Nephron (organoid): ENCODE results near the gene RASL11B.

Source experiments
- H3K27ac Mint-ChIP-seq, 3 experiments: 2 replicates each; pipeline ENCODE4 v1.8.0; 2020; ENCODE audit warnings: mixed read lengths in 3 of 3, mild to moderate bottlenecking in 2 of 3, moderate library complexity in 1 of 3
- H3K27me3 Mint-ChIP-seq: 2 replicates; pipeline ENCODE4 v1.8.0; 2021; ENCODE audit warnings: low read depth, mild to moderate bottlenecking, moderate library complexity, mixed read lengths
- H3K36me3 Mint-ChIP-seq: 2 replicates; pipeline ENCODE4 v1.8.0; 2020; ENCODE audit warnings: low read depth, mixed read lengths
- H3K4me1 Mint-ChIP-seq: 2 replicates; pipeline ENCODE4 v1.8.0; 2020; ENCODE audit warnings: mixed read lengths
- H3K4me3 Mint-ChIP-seq, 3 experiments: 2 replicates each; pipeline ENCODE4 v1.8.0; 2020; ENCODE audit warnings: mild to moderate bottlenecking in 3 of 3, mixed read lengths in 3 of 3, moderate library complexity in 2 of 3
- H3K9me3 Mint-ChIP-seq: 2 replicates; pipeline ENCODE4 v1.8.0; 2020; ENCODE audit warnings: mixed read lengths
- CTCF ChIP-seq, 3 experiments: fragments of 200-600 bp; sonication (generic); IDR thresholded peaks; one replicate each; pipeline ENCODE4 v1.5.0; 2021; ENCODE audit warnings: antibody characterized with exemption in 3 of 3; ENCODE audit not compliant: unreplicated experiment in 3 of 3

RASL11B gene

GRCh38 chr4:52880994-52881393, 18.9 kb downstream of the RASL11B start:
- no peak for TF ChIP-seq CTCF (IDR thresholded peaks at IDR 0.05; ENCODE audit: unreplicated experiment in 3 of 3)
- Mint-ChIP-seq H3K27ac (no peak overlapping the region), H3K4me3 (no peak overlapping the region), H3K9me3 (no peaks in the 10 kb centered on the region), H3K4me1 (peaks cover 43% of the 10 kb centered on the region), H3K27me3 (no peaks in the 10 kb centered on the region), H3K36me3 (peaks cover 5% of the 10 kb centered on the region)

- H3K27ac Mint-ChIP-seq = peak overlapping the region; percentile 55 to 84 (median 81)
- peaks cover 26% of the 10 kb centered on the region for H3K4me1 Mint-ChIP-seq
- H3K4me3 Mint-ChIP-seq = no peak overlapping the region
- no peak for TF ChIP-seq CTCF (IDR thresholded peaks at IDR 0.05; ENCODE audit: unreplicated experiment in 3 of 3)
- H3K9me3 Mint-ChIP-seq = no peaks in the 10 kb centered on the region
- peaks cover 5% of the 10 kb centered on the region for H3K36me3 Mint-ChIP-seq
- no peaks in the 10 kb centered on the region for H3K27me3 Mint-ChIP-seq
Observed at GRCh38 chr4:52883183-52883621, 21.1 kb downstream of the RASL11B start.

GRCh38 chr4:52883707-52884669, 21.9 kb downstream of the RASL11B start:
- no peaks in the 10 kb centered on the region for H3K9me3 Mint-ChIP-seq
- no peak for TF ChIP-seq CTCF (IDR thresholded peaks at IDR 0.05; ENCODE audit: unreplicated experiment in 3 of 3)
- peaks cover 25% of the 10 kb centered on the region for H3K4me1 Mint-ChIP-seq
- H3K27me3 Mint-ChIP-seq = no peaks in the 10 kb centered on the region
- H3K4me3 Mint-ChIP-seq = no peak overlapping the region
- H3K36me3 Mint-ChIP-seq = peaks cover 12% of the 10 kb centered on the region
- peak overlapping the region; percentile 55 to 84 (median 81) for H3K27ac Mint-ChIP-seq

GRCh38 chr4:52884994-52885393, 22.9 kb downstream of the RASL11B start:
- no peaks in the 10 kb centered on the region for H3K9me3 Mint-ChIP-seq
- H3K4me1 Mint-ChIP-seq = peaks cover 32% of the 10 kb centered on the region
- TF ChIP-seq CTCF (IDR thresholded peaks at IDR 0.05; ENCODE audit: unreplicated experiment in 3 of 3) = no peak
- no peaks in the 10 kb centered on the region for H3K27me3 Mint-ChIP-seq
- H3K4me3 Mint-ChIP-seq = no peak overlapping the region
- no peak overlapping the region for H3K27ac Mint-ChIP-seq
- H3K36me3 Mint-ChIP-seq = peaks cover 12% of the 10 kb centered on the region

- no peak for TF ChIP-seq CTCF (IDR thresholded peaks at IDR 0.05; ENCODE audit: unreplicated experiment in 3 of 3)
- no peaks in the 10 kb centered on the region for H3K9me3 Mint-ChIP-seq
- H3K27me3 Mint-ChIP-seq = no peaks in the 10 kb centered on the region
- H3K4me3 Mint-ChIP-seq = no peak overlapping the region
- peaks cover 7% of the 10 kb centered on the region for H3K36me3 Mint-ChIP-seq
- H3K4me1 Mint-ChIP-seq = peaks cover 40% of the 10 kb centered on the region
- peak overlapping the region in 1 of 3 experiments; percentile 90 for H3K27ac Mint-ChIP-seq
Observed at GRCh38 chr4:52889354-52889753, 27.2 kb downstream of the RASL11B start.
